OCI-LY7 (cell line): ENCODE data around the gene GALNTL6.

Source experiments
- CTCF ChIP-seq: fragments of 200-600 bp; sonication (generic); conservative IDR thresholded peaks from 2 replicates; pipeline ENCODE4 v1.5.1; 2014; ENCODE audit warnings: mild to moderate bottlenecking, antibody characterized with exemption, low read length, moderate library complexity, mixed read lengths
- EZH2phosphoT487 ChIP-seq: fragments of 200-600 bp; sonication (generic); IDR thresholded peaks from 2 replicates; pipeline ENCODE4 v1.6.1; 2018; ENCODE audit warnings: low read depth, borderline replicate concordance, mild to moderate bottlenecking, mixed run types, antibody characterized with exemption, low read length, moderate library complexity, mixed read lengths

GRCh38 chr4:173005912-173006633, 1192.9 kb downstream of the GALNTL6 start:
- TF ChIP-seq EZH2phosphoT487: no peak
- TF ChIP-seq CTCF: no peak
